Middle frontal gyrus (tissue), 1 donor: Measurements from ENCODE around the gene CARM1.
"Not testable (repeated sequence)": the region's sequence is repeated elsewhere in the genome, so short reads cannot be mapped to it uniquely, and the experiment has no call there.

Experiments
- DNase-seq: peaks from one replicate; pipeline ENCODE4 v3.0.0-alpha.2; 2015; ENCODE audit warnings: low spot score; ENCODE audit errors: extremely low spot score

CARM1 gene

DNA sequence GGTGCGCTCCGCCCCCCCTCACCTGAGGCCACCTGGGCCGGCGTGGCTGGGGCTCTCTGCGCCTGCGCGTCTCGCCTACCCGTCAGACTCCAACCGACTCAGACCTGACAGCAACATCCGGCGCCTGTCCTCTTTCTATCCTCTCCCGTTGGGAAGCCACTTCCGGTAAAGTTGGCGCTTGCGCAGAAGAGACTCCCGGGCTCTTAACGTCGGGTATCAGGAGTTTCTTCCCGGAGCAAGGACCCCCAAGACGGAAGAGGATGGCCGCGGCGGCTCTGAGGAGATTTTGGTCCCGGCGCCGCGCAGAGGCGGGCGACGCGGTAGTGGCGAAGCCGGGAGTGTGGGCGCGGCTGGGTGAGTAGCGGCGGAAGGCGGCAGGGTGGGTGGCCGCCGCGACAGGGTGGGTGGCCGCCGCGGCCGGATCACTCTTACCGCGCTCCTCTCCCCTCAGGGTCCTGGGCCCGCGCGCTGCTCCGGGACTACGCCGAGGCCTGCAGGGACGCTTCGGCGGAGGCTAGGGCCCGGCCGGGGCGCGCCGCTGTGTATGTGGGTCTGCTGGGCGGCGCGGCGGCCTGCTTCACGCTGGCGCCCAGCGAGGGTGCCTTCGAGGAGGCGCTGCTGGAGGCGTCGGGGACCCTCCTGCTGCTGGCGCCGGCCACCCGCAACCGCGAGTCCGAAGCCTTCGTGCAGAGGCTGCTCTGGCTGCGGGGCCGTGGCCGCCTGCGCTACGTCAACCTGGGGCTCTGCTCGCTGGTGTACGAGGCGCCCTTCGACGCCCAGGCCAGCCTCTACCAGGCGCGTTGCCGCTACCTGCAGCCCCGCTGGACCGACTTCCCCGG, 57.4 kb downstream of the CARM1 start, which contains the start of the genes TIMM29 and YIPF2:
Gene TIMM29 (plus strand): TSS at position 249 of the 839 bp plus-strand sequence. CDS start 12 bp downstream, at position 261.
Gene YIPF2 (minus strand): TSS at position 77 of the 839 bp plus-strand sequence. CDS start 229 bp downstream, outside the sequence.
- DNase-seq = peak; percentile 99

- no peak for DNase-seq
These were observed 58.0 kb downstream of the CARM1 start for GRCh38 chr19:10929402-10929794.

DNA sequence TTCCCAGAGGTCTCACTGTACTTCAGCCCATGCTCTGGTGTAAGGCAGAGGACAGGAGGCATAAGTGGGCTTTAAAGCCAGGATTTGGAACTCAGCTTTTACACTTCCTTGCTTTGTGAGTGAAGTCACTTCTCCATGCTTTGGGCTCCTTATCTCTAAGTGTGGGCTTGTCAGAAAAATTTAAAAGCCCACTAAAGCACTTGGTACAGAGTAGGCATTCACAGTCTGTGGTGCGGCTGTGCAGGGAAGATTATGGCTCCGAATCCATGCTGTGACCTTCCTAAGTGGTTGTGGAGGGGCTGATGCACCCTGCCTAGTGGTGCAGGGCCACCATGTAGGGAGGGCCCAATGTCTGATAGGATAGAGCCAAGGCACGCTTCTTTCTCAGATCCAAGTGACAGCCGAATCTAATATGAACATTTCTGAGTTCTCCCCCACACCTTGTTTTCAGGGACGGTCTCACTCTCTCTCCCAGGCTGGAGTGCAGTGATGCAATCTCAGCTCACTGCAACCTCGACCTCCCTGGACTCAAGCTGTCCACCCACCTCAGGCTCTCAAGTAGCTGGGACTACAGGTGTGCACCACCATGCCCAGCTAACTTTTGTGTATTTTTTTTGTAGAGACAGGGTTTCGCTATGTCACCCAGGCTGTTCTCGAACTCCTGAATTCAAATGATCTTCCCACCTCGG, 64.2 kb downstream of the CARM1 start:
- no peak for DNase-seq

GRCh38 chr19:10936661-10937084, 65.3 kb downstream of the CARM1 start:
- no peak for DNase-seq

GRCh38 chr19:10941649-10942048, 70.3 kb downstream of the CARM1 start:
- not testable (repeated sequence) for DNase-seq

DNA sequence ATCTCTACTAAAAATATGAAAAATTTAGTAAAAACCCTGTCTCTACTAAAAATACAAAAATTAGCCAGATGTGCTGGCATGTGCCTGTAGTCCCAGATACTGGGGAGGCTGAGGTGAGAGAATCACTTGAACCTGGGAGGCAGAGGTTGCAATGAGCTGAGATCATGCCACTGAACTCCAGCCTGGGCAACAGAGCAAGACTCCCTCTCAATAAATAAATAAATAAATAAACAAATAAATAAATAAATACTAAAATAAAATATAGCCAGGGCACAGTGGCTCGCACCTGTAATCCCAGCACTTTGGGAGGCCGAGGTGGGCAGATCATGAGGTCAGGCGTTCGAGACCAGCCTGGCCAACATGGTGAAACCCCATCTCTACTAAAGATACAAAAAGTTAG, 72.1 kb downstream of the CARM1 start:
- DNase-seq = not testable (repeated sequence)

DNA sequence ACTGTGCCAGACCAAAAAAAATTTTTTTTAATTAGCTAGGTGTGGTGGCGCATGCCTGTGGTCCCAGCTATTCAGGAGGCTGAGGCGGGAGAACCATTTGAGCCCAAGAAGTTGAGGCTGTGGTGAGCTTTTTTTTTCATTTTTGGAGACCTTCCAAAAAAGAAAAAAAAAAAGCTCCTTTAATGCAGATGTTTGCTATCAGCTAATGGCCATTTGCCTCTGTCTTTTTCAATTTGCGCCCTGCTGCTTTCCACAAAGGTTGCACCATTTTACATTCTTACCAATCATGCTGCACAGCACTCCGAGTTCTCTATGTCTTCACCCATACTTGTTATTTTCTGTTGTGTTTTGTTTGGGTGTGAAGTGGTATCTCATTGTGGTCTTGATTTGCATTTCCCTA, 73.9 kb downstream of the CARM1 start:
- DNase-seq = no peak

DNA sequence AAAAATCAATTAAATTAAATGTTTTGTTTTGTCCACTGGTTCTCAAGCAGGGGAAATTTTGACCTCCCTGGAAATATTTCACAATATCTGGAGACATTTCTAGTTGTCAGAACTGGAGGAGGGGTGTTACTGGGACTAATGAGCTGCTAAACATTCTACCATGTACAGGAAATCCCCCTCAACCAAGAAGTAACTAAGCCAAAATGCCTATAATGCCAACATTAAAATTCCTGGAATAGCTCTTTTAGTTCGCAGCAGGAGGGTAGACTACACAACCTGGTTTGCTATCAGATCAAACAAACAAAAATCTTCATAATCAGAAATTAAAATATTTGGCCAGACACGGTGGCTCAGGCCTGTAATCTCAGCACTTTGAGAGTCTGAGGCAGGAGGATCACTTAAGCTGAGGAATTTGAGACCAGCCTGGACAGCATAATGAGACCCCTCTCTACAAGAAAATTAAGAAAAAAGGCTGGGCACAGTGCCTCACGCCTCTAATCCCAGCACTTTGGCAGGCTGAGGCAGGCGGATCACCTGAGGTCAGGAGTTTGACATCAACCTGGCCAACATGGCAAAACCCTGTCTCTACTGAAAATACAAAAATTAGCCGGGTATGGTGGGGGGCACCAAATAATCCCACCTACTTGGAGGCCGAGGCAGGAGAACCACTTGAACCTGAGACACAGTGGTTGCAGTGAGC, 75.8 kb downstream of the CARM1 start:
- DNase-seq = no peak

DNA sequence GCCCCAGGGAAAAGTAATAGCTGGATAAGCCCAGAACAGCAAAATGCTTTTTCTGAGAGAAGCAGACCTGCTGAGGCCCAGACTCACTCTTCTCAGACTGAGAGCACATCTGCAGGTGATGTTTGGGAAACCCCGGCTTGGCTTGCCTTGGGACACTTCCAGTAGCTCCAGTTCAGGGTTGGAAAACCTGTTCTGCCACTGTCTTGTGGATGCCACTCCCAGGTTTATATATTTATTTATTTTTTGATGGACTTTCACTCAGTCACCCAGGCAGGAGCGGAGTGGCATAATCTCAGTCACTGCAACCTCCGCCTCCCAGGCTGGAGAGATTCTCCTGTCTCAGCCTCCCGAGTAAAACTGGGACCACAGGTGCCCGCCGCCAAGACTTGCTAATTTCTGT, 81.5 kb downstream of the CARM1 start:
- no peak for DNase-seq

- DNase-seq = not testable (repeated sequence)
These were observed 88.1 kb downstream of the CARM1 start for GRCh38 chr19:10959277-10959968.

DNA sequence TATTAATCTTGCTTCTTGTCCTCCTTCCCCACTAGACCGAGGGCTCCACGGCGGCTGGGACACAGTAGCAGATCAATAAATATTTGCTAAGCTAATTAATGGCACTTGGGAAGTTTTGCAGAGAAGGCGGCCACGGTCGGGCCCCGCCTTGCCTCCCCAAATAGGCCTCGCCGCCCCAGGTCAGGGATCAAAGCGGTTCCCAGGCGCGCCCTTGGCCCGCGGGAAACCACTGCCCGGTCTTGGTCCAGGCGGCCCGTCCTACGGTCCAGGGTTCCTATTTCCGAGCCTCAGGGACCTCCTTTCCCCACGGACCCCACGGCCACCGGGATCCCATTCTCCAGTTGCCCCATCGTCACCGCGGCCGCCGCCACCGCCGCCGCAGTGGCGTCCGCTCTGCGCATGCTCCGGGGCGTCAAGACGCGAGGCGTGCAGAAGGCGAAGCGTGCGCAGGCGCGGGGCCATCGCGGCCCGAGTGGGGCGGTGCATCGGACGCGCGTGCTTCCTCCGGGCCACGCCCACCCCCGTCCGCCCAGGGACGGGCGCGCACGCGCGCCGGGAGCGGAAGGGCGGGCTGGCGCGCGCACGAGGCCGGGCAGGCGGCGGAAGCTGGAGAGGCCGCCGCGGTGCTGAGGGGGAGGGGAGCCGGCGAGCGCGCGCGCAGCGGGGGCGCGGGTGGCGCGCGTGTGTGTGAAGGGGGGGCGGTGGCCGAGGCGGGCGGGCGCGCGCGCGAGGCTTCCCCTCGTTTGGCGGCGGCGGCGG, 89.1 kb downstream of the CARM1 start, which contains the start of gene SMARCA4:
Gene SMARCA4 (plus strand): TSS at position 717 of the 759 bp plus-strand sequence. CDS start 23,122 bp downstream, outside the sequence.
- DNase-seq = peak; percentile 93

DNA sequence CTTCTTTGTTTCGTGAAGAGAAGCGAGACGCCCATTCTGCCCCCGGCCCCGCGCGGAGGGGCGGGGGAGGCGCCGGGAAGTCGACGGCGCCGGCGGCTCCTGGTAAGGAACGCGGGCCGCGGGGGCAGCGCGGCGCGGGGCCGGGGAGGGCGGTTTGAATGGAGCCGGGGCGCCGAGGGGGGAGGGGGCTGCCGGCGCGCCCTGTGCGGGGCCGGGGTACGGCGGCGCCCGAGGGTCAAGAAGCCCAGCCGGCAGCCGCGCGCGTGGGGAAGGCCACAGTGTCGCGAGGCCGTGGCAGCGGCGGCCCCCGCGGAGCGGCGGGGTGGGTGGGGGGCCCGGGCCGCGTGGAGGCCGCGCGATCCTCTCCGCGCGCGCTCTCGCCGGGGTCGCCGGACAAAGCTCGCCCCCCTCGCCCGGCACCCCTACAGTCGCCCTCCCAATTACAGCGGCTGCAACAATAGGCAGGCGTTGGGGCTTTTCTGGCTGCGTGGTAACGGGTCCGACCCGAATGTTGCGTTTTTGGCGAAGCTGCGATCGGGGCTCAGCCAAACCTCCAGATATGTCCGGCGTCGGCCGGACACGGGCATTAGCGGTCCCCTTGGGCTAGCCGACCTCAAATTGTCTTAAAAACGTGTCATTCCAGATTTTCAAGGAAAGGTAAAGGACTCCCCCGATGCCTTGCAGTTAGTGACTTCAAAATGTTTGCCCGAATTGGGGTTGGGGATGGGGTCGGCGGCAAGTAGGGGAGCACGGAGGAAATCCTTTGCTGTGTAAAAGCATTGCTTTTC, 89.9 kb downstream of the CARM1 start:
- DNase-seq = no peak

DNA sequence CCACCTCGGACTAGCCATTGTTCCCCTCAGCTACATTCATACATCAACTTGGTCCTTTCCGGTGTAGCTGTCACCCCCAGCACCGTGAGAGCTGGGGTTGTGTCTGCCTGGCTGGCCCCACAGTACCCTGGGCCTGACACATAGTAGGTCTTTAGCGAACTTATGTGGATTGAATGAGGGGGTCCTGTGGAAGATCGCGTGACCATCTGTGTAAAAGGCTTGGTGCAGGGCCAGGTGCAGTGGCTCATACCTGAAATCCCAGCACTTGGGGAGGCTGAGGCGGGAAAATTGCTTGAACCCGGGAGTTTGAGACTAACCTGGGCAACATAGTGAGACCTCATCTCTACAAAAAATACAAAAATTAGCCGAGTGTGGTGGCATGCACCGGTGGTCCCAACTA, 91.5 kb downstream of the CARM1 start:
- no peak for DNase-seq

GRCh38 chr19:10963865-10964264, 92.5 kb downstream of the CARM1 start:
- no peak for DNase-seq

DNA sequence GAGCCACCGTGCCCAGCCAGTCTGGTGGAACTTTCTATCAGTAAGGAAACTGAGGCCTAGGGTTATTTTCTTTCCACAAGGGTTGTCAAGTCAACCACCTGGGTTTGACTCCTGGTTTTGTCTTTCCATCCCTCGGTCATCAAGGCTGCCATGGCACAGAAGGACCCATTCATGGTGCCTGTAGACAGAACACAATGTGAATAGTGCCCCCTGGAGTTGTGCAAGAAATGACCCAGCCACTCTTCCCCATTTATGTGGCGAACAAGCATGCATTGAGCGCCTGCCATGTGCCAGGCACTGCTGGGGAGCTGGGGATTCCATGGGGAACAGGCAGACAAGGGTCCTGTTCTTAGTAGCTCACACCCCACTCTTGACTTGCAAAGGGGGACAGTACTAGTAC, 93.5 kb downstream of the CARM1 start:
- DNase-seq = no peak

DNA sequence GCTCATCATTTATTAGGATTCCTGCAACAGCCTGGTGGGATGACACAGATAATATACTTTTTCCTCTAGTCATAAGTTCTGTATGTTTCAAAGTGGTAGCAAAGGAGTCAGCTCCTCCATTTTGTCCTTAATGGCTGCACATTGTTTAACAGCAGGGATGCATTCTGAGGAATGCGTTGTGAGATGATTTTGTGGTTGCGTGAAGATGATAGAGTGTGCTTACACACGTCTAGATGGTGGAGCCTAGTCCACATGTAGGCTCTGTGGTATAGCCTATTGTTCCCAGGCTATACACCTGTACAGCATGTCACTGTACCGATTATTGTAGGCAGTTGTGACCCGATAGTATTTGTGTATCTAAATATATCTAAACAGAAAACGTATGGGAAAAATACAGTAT, 94.0 kb downstream of the CARM1 start:
- DNase-seq = no peak

GRCh38 chr19:10966809-10967208, 95.5 kb downstream of the CARM1 start:
- DNase-seq = no peak

DNA sequence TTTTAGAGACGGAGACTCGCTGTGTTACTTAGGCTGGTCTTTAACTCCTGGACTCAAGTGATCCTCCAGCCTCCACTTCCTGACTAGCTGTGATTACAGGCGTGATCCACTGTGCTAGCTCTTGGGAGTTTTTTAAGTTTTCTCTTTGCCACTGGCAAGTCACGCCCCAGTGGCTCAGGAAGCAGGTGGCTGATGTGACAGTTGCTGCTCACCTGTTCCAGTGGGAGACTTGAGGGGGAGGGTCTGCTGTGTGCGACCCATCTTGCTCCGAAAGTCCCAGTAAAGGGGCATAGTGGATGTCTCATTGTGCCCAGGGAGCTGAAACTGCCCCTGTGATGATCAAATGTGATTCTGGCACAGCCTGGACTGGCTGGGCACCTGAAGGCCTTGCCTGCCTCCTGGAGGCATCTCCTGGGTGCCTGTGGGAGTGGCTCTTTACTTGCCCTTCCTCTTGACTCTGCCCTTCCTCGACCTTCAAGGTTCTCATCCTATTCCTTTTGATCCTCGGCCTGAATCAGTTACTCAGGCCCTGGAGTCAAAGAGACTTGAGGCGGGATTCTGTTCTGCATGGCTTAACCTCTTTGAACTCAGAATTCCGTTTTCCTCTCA, 97.3 kb downstream of the CARM1 start:
- DNase-seq = no peak

DNA sequence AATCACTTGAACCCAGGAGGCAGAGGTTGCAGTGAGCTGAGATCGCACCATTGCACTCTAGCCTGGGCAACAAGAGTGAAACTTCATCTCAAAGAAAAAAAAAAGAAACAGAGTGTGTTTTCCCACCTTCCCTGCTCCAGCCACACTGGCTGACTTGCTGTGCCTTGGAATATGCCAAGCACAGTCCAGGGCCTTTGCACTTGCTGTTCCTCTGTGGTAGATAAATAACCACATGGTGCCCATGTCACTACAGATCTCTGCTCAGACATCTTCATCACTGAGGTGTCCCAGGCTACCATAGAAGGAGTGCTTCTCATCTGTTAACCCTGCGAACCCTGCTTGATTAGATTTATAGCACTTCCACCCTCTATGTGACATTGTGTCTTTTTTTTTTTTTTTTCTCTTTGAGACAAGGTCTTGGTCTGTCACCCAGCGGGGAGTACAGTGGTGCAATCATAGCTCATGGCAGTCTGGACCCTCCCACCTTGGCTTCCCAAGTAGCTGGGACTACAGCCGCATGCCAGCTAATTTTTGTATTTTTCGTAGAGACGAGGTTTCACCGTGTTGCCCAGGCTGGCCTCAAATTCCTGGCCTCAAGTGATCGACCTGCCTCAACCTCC, 99.9 kb downstream of the CARM1 start:
- DNase-seq = no peak
